Gastrocnemius medialis (tissue), 4 donors: ENCODE measurements around the gene MLYCD. TPM values are rescaled to one million over a fixed set of nuclear protein-coding genes. Genes with fewer than 3 reads are reported as not detected.

ENCODE experiments used
- ATAC-seq, 2 donors: fragments of 150-250 bp; one replicate each; pipeline ENCODE4 v1.9.1; 2016
- DNase-seq, 2 donors: peaks; one replicate each; pipeline ENCODE4 v3.0.0-alpha.2; 2019
- H3K27ac ChIP-seq, 4 donors: fragments of 200-600 bp; sonication (generic); 1 replicate in 1 of 4; 2 replicates in 3 of 4; pipeline ENCODE4 v1.5.1; 2016 to 2018; ENCODE audit warnings: mild to moderate bottlenecking in 2 of 4, moderate library complexity in 1 of 4
- H3K27me3 ChIP-seq, 3 donors: fragments of 200-600 bp; sonication (generic) in 2 of 3; 1 replicate in 1 of 3; 2 replicates in 2 of 3; pipeline versions ENCODE4 v1.5.1 to v1.6.0; 2016 to 2019; ENCODE audit warnings: mild to moderate bottlenecking in 1 of 3, moderate library complexity in 1 of 3
- H3K36me3 ChIP-seq, 2 donors: fragments of 200-600 bp; sonication (generic) in 1 of 2; one replicate each; pipeline ENCODE4 v1.5.1; 2017 to 2018
- H3K4me1 ChIP-seq, 2 donors: fragments of 200-600 bp; sonication (generic) in 1 of 2; one replicate each; pipeline ENCODE4 v1.5.1; 2016 to 2017; ENCODE audit warnings: mild to moderate bottlenecking in 2 of 2
- H3K4me3 ChIP-seq, 4 donors: fragments of 200-600 bp; sonication (generic) in 3 of 4; 1 replicate in 1 of 4; 2 replicates in 3 of 4; pipeline ENCODE4 v1.5.1; 2016 to 2019; ENCODE audit warnings: mild to moderate bottlenecking in 2 of 4
- H3K9me3 ChIP-seq, 3 donors: fragments of 200-600 bp; sonication (generic) in 2 of 3; 1 replicate in 1 of 3; 2 replicates in 2 of 3; pipeline ENCODE4 v1.5.1; 2016 to 2019
- POLR2A ChIP-seq, 2 donors: fragments of 450-650 bp; IDR thresholded peaks; one replicate each; pipeline ENCODE4 v1.6.1; 2017; ENCODE audit warnings: antibody characterized with exemption in 2 of 2, mild to moderate bottlenecking in 2 of 2, moderate library complexity in 2 of 2
- in situ Hi-C, 4 donors: fragments of 200-750 bp; cut with MboI; loops; one replicate each; pipeline versions ENCODE4 v1.15.0 to v1.8.0; 2017; ENCODE audit warnings: low sequenced_read_pairs in 4 of 4
- intact Hi-C: fragments of 100-400 bp; cut with DNase I; formaldehyde crosslinking; loops from one replicate; pipeline ENCODE4 v1.15.1; 2023; ENCODE audit warnings: low total_unique reads
- total RNA-seq, 4 donors: library from RNA; depleted of rRNA; stranded (reverse); fragments of >200 nt; gene quantifications; one replicate each; pipeline versions ENCODE4 v1.1.0 to v1.2.3, GENCODE V29; 2016
- TF ChIP-seq, protein P1 (sequence below), 5 experiments: fragments of 450-650 bp in 3 of 5; fragments of 200-600 bp in 2 of 5; sonication (generic) in 2 of 5; IDR thresholded peaks in 4 of 5; conservative IDR thresholded peaks in 1 of 5; 1 replicate in 4 of 5; 2 replicates in 1 of 5; pipeline ENCODE4 v1.5.1; 2016 to 2019; ENCODE audit warnings: antibody characterized with exemption in 5 of 5, mild to moderate bottlenecking in 3 of 5, moderate library complexity in 3 of 5

Gene MLYCD
- total RNA-seq, 4 donors from 2014 or later, result 10.3 to 20.8 (median 18.4) TPM

DNA sequence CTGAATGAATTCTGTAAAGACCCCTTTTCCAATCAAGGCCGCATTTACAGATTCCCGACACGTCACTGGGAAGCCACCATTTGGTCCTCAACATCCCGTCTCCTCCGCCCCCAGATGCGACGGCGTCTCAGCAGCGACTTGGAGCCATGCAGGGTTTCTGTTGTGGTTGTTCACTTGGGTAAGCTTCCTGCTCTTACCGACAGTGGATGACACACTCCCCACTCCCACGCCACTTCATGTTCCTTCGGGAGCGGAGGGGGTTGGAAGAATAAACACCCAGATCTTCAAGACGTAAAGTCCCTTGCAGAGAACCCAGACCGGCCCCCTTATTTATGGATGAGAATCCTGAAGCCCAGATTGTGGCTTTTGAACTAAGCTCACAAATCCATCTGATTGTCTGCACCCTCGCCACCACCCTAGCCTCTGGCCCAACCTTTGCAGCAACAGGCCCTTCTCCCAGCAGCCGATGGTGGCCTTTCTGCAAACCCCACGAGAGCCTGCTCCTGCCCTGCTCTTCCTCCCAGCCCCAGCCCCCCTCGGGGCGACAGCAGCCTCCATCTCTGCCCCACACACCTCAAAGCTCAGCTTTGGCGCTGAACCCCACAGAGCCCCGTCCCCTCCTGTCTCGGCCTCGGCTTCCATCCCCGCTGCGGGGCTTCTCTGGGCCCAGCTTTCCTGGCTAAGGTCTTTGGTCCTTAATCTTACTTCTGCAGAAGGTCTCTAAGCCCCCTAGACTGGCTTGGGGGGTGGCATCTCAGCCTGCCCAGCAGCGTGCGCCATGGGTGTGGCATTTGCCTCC lies 35.2 kb downstream of the MLYCD start:
- H3K27ac ChIP-seq, result no peak overlapping the region
- ATAC-seq, result no peak
- no peak for DNase-seq
- intact Hi-C loops, result no loop called here
- no peaks in the 10 kb centered on the region for H3K9me3 ChIP-seq
- H3K27me3 ChIP-seq, result no peaks in the 10 kb centered on the region
- H3K36me3 ChIP-seq, result no peaks in the 10 kb centered on the region
- TF ChIP-seq, protein P1, sequence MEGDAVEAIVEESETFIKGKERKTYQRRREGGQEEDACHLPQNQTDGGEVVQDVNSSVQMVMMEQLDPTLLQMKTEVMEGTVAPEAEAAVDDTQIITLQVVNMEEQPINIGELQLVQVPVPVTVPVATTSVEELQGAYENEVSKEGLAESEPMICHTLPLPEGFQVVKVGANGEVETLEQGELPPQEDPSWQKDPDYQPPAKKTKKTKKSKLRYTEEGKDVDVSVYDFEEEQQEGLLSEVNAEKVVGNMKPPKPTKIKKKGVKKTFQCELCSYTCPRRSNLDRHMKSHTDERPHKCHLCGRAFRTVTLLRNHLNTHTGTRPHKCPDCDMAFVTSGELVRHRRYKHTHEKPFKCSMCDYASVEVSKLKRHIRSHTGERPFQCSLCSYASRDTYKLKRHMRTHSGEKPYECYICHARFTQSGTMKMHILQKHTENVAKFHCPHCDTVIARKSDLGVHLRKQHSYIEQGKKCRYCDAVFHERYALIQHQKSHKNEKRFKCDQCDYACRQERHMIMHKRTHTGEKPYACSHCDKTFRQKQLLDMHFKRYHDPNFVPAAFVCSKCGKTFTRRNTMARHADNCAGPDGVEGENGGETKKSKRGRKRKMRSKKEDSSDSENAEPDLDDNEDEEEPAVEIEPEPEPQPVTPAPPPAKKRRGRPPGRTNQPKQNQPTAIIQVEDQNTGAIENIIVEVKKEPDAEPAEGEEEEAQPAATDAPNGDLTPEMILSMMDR (IDR thresholded peaks at IDR 0.05 in 4 of 5, conservative IDR thresholded peaks at IDR 0.05 in 1 of 5), result no peak
- TF ChIP-seq POLR2A (IDR thresholded peaks at IDR 0.05), result no peak
- no peak overlapping the region for H3K4me3 ChIP-seq
- H3K4me1 ChIP-seq, result peaks cover 1 to 3% of the 10 kb centered on the region in 2 donors
- in situ Hi-C loops, result no loop called here

DNA sequence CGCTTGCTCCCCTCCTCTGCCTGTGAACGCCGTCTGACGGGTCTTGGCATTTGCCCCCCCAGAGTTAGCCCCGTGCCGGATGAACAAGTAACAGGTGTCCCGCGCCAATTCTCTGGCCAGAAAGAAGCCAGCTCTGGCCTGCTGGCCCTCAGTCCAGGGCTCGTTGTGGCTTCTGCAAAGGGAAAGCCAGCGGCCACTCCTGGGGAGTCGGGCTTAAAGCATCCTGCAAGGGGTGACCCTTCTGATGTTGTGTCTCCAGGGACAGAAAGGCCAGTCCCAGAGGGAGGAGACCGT lies 35.7 kb downstream of the MLYCD start:
- intact Hi-C loops (no loop called here), in situ Hi-C loops (no loop called here)
- H3K36me3 ChIP-seq, result no peaks in the 10 kb centered on the region
- DNase-seq, result no peak
- H3K27ac ChIP-seq, result no peak overlapping the region
- H3K4me3 ChIP-seq, result no peak overlapping the region
- peaks cover 3 to 4% of the 10 kb centered on the region in 2 donors for H3K4me1 ChIP-seq
- no peak for TF ChIP-seq POLR2A (IDR thresholded peaks at IDR 0.05)
- TF ChIP-seq, protein P1 (IDR thresholded peaks at IDR 0.05 in 4 of 5, conservative IDR thresholded peaks at IDR 0.05 in 1 of 5), result no peak
- no peaks in the 10 kb centered on the region for H3K27me3 ChIP-seq
- no peak for ATAC-seq
- no peaks in the 10 kb centered on the region for H3K9me3 ChIP-seq

DNA sequence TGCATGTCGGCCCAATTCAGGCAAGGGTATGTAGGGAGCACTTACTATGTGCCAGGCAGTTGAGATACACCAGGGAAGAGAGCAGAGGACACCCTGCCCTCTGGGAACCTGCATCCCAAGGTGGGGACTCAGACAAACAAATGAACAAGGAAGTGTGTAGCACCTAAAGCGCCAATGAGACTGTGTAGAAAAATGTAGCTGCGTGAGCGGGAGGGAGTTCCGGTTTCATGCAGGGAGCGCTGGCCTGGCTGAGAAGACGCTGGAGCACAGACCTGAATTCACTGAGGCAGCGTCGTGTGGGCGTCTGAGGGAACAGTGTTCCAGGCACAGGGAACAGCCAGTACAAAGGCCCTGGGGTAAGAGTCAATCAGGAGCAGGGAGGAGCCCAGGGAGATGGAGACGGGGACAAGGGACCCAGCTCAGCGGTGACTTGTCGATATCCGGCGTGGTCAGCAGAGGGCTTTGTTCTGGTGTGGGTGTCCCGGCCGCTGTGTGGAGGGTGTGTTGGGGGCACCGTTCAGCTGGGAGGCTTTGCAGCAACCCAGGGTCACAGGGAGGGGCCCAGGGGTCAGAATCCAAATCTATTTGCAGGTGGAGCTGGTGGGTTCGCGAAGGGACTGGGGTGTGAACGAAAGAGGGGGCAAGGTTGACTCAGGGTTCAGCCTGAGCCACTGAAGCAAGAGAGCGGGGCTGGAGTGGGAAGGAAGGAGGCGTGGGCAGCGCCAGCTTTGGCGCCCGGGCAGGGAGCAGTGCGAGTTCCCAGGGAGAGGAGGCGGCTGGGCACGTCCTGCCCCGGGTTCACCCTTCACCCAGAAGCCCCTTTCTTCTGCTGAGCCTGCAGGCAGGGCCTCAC lies 36.3 kb downstream of the MLYCD start:
- H3K4me1 ChIP-seq, result peaks cover 3 to 4% of the 10 kb centered on the region in 2 donors
- in situ Hi-C loops (no loop called here), intact Hi-C loops (no loop called here)
- ATAC-seq (no peak), DNase-seq (no peak)
- H3K36me3 ChIP-seq, result no peaks in the 10 kb centered on the region
- no peaks in the 10 kb centered on the region for H3K9me3 ChIP-seq
- H3K4me3 ChIP-seq, result no peak overlapping the region
- H3K27ac ChIP-seq, result no peak overlapping the region
- no peaks in the 10 kb centered on the region for H3K27me3 ChIP-seq
- TF ChIP-seq POLR2A (IDR thresholded peaks at IDR 0.05), result no peak
- TF ChIP-seq, protein P1 (IDR thresholded peaks at IDR 0.05 in 4 of 5, conservative IDR thresholded peaks at IDR 0.05 in 1 of 5), result no peak

DNA sequence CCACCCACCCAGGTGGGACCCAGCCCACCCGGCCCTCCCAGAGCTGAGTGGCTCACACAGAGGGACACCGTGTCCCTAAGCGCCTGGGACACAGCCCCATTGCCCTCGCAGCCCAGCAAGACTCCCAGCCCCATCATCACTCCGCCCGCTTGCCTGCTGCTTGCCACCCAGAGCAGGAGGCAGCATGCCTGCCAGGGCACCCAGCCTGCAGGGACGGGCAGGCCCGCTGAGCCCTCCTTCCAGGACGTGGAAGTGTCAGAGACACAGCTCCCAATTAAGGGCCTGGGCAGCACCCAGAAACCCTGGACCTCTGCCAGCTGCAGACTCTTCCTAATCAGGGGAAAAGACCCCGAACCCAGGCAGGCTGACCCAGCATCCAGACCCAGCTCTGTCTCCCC lies 36.9 kb downstream of the MLYCD start:
- Histone ChIP-seq H3K9me3 (no peaks in the 10 kb centered on the region), H3K4me3 (no peak overlapping the region), H3K27ac (no peak overlapping the region), H3K27me3 (no peaks in the 10 kb centered on the region), H3K36me3 (no peaks in the 10 kb centered on the region), H3K4me1 (peaks cover 3 to 4% of the 10 kb centered on the region in 2 donors)
- DNase-seq (no peak), ATAC-seq (no peak)
- in situ Hi-C loops, result no loop called here
- TF ChIP-seq POLR2A (IDR thresholded peaks at IDR 0.05), result no peak
- TF ChIP-seq, protein P1 (IDR thresholded peaks at IDR 0.05 in 4 of 5, conservative IDR thresholded peaks at IDR 0.05 in 1 of 5), result no peak
- intact Hi-C loops, result no loop called here
